ENCODE measurements around the gene CLDND1.
A peak's percentile ranks its signal among the peaks of the same experiment; 100 is the strongest.
"Not testable (repeated sequence)": the region's sequence is repeated elsewhere in the genome, so short reads cannot be mapped to it uniquely, and the experiment has no call there.

Gene CLDND1

DNA sequence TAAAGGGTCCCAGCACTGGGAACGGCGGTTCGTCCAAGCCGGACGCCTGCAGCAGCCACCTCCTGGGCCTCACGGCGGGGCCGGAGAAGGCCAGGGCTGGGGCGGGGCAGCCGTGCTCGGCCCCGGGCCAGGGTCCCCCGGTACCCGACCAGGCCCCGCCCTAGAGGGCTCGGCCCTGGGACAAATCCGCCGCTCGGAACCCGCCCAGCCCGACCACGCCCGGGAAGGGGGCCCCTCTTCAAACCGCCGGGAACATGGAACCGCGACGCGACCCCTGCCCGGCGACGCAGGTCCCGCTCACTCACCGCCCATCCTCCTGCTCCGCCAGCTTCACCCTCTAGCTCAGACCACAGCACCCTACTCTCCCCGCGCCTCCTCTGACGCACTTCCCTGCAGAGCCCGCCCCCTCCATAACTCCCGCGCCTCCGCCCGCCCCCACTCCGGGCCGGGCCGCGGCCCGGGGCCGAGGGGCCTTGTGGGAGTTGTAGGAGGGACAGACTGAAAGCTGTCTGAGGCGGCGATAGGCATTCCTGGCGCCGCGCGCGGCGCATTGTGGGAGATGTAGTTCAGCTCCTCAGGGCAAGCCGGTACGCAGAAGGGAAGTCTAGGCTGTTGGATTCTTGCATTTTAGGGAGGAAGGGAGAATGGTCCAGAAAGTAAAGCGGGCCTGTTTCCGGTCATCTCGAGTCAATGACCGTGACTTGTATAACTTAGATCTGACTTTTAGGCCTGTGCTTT lies at the start of gene CLDND1:
Gene CLDND1 (minus strand): TSS at position 359 of the 738 bp plus-strand sequence. CDS start 1,478 bp downstream, outside the sequence.
- DNase-seq (ENCODE audit: low read depth), result peak; percentile 83

DNA sequence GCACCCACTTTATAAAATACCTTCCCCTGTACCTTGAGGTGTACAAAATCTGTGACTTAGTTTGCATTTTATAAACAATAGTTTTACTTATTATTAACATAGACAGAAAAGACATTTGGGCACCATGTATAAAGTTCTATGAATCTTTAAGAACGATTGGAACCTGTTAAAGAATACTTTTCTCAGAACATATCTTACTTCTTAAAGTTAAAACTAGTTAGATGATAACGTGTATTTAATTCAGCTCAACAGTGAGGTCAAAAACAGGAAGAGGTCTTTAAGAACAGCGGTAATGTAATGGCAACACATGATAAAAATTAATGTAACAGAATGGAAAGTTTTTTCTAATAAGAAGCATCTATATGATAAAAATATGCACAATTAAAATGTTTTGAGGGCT lies 45.7 kb upstream of the CLDND1 start:
- DNase-seq (ENCODE audit: low read depth), result no peak

GRCh38 chr3:98567666-98568270 lies 45.1 kb upstream of the CLDND1 start:
- DNase-seq (ENCODE audit: low read depth), result no peak

GRCh38 chr3:98565843-98566242 lies 43.1 kb upstream of the CLDND1 start:
- DNase-seq (ENCODE audit: low read depth), result no peak

- no peak for DNase-seq (ENCODE audit: low read depth)
Measured at GRCh38 chr3:98565237-98565643, 42.5 kb upstream of the CLDND1 start.

- DNase-seq (ENCODE audit: low read depth), result no peak
Measured at GRCh38 chr3:98564282-98565005, 41.7 kb upstream of the CLDND1 start.

DNA sequence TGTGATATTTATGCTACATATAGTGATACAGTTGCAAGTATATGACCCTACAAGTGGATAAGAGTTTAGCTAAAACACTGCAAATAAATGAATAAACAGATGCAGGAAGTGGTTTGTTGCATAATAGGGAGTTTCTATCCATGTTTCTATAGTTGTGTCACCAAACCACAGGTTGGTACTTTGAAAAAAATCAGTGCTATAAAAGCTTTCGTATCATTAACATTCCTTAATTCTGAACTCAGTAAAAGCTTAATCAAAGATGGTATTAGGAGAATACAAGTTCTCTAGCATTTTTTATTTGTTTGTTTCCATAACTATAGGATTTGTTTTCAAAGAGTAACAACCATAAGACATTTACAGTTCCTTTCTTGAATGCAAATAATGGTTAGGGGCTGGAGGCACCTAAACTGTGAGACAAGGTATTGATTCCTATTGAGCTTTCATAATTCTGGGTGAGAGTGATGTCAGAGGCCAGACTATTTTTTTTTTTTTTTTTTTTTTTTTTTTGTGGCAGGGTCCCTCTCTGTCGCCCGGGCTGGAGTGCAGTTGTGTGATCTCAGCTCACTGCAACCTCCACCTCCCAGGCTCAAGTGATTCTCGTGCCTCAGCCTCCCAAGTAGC lies 41.1 kb upstream of the CLDND1 start:
- DNase-seq (ENCODE audit: low read depth), result no peak

DNA sequence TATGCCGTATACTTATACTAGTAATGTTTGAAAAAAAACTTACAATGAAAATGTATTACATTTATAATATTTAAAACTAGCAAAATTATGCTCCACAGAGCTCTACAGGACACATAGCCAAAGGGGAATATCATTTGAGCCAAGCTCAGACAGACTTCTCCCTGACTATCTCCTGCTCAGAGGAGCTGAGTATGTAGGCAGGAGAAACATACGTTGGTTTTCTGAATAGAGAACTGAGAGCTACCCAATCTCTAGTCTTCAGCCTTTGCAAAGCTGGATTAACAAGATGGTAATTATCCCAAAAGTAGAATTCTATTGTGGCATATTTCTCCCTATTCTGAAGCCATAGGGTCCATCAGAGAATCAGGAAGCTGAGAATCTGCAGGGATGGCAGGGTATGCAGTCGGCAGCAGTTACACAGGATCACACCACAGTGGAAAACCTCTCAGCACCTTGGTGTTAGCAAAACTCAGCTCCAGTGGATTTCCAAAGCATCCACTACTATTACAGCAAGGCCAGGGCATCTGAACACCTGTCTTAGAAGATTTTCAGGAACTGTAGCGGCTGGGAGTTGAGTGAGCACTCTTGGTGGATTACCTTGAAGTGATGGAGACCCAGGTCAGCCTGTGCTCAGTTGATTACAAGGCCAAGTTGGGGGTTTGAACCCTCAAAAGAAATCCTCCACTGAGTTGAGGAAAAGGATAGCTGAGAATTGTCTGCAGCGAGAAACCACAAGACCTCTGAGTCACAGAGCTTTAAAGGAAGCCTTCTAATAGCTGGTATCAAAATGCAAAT lies 39.2 kb upstream of the CLDND1 start:
- DNase-seq (ENCODE audit: low read depth), result no peak

DNA sequence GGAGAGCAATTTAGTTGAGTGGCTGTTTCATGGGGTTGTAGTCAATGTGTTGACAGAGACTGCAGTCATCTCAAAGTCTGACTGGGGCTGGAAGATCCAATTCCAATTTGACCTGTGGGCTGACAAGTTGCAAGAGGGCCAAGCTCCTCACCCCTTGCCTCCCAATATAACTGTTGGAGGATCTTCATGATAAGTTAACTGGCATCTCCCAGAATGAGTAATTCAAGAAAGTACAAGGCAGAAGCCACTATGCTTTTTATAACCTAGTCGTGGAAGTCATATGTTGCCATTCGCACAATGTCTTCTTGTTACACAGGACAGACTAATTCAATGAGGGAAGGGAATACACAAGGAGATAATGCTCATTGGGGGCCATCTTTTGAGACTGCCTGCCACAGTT lies 38.2 kb upstream of the CLDND1 start:
- DNase-seq (ENCODE audit: low read depth), result no peak

GRCh38 chr3:98559769-98560168 lies 37.1 kb upstream of the CLDND1 start:
- DNase-seq (ENCODE audit: low read depth), result not testable (repeated sequence)

- DNase-seq (ENCODE audit: low read depth), result no peak
Measured at GRCh38 chr3:98558100-98558827, 35.6 kb upstream of the CLDND1 start.

DNA sequence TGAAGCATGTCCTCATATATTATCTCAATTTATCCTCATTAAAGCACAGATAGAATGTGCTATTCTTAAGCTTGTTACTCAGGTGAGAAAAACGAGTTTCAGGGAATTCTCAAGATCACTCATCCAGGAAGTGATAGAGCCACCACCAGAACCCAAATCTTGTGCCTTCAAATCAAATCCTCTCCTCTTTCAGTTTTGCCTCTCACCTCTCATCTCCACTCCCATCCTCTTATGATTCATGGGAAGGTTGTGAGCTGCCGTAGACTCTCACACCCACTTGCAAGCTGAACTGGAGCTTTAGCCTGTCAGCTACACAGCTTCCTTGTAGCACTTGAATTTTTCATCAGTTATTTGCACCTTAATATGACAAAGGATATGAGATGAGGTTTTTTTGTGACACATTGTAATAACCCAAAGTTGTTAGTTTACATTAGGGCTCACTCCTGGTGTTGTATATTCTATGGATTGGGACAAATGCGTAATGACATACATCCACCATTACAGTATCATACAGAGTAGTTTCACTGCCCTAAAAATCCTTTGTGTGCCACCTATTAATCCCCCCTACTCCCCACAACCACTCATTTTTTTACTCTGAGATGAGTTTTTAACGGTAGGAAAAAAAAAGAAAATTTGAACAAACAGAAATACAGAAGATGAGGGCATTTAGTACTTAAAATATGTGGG lies 34.8 kb upstream of the CLDND1 start:
- DNase-seq (ENCODE audit: low read depth), result no peak

DNA sequence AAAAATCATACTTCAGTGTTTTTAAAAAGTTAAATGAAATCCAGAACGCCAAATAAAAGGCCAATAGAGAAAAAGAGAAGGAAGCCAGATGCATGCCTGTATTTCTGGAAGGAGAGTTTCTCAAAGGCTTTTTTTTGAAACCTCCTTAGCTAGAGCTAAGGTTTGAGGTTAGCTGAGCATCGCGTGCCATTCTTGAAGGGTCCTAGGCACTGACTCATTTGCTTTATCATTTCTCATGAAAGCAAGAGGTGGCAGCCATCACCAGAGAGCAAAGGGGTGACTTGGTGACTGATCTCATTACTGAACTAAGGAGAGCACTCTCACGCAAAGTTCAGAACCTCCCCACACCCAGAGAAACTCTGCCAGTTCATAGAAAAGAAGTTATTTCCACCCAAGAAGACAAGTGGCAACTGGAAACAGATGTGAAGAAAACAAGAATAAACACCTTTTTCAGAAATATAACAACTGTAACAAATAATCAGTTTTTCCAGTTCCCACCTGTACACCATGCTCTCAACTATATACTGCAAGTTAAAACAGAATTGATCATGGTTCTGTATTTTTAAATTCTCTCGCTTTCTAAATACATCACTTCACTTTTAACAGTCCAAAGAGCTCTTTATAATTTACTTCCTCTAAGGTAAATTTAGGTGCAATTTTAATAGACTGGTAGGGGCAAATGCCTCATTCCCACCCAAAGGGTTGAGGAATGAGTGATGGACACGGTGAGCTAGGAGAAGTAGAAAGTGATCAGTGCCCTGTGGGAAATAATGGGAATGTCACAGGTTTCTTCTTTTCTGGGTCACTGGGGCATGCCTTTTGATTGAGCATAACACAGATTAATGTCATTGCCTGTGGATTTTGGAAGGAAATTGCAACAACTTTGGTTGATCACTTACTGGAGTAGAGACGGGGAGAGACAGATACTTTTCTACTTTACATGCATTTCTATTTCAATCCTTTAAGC lies 33.7 kb upstream of the CLDND1 start:
- no peak for DNase-seq (ENCODE audit: low read depth)

DNA sequence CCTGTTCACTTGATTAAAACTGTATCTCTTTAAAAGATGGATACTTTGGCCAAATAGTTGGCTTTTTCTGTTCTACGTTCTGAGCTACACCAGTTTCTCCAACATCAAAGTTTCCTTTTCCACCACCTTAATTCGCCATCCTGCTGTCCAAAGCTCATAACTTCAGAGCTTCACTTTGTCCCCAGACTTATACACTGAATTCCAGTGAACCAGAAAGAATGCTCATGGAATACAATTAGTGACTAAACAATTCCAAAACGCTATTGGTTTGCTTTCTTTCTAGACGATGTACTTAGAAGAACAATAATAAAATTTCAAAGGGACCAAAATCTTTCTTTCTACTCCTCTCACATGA lies 32.3 kb upstream of the CLDND1 start:
- DNase-seq (ENCODE audit: low read depth), result no peak

DNA sequence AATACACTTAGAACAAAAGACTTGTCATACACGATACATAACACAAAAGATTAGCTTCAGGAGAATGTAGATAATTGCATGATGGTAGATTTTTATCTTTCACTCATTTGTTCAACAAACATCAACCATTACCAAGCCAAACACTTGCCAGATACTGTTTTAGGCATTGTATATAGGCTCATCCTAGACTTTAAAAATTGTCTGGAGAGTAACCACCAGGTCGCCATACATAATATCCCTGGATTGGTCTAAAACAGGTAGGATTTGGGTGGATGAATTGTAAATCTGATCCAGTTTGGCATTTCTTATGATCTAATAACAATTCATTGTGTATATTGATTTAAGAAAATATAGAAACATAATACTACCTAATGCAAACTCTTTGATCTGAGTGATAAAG lies 31.9 kb upstream of the CLDND1 start:
- no peak for DNase-seq (ENCODE audit: low read depth)

- DNase-seq (ENCODE audit: low read depth), result no peak
Measured at GRCh38 chr3:98553753-98554152, 31.1 kb upstream of the CLDND1 start.

GRCh38 chr3:98553021-98553563 lies 30.4 kb upstream of the CLDND1 start:
- no peak for DNase-seq (ENCODE audit: low read depth)

GRCh38 chr3:98552232-98553020 lies 29.7 kb upstream of the CLDND1 start:
- no peak for DNase-seq (ENCODE audit: low read depth)
